Measurements from ENCODE around the gene DOCK11. TPM values are rescaled to one million over a fixed set of nuclear protein-coding genes. Genes with fewer than 3 reads are reported as not detected.

DOCK11 gene
- total and polyA plus RNA-seq, 2 donors (not counting 3 experiments of a cell fraction or from before 2014, with no cell fraction given): 0.37 to 0.86 TPM

- FAIRE-seq: no peak
- Histone ChIP-seq H3K9ac (replicated peaks; ENCODE audit: extremely low read depth, insufficient read depth, low read length) (no peak overlapping the region), H2AFZ (ENCODE audit: low read depth, low read length) (no peak overlapping the region), H3K36me3 (ENCODE audit: control insufficient read depth in 2 of 2, extremely low read depth in 1 of 2, insufficient read depth in 2 of 2, low read length in 2 of 2) (no peaks in the 10 kb centered on the region), H3K27me3 (ENCODE audit: control insufficient read depth in 2 of 2, insufficient read depth in 2 of 2, low read length in 2 of 2) (no peaks in the 10 kb centered on the region), H3K4me1 (ENCODE audit: control insufficient read depth, extremely low read depth, insufficient read depth, low read length) (peaks cover 6% of the 10 kb centered on the region), H3K4me2 (ENCODE audit: insufficient read depth, low read length) (no peak overlapping the region), H4K20me1 (replicated peaks; ENCODE audit: control insufficient read depth, extremely low read depth, insufficient read depth, low read length) (no peaks in the 10 kb centered on the region), H3K9me1 (replicated peaks; ENCODE audit: control insufficient read depth, extremely low read depth, insufficient read depth, low read length) (no peaks in the 10 kb centered on the region), H3K9me3 (replicated peaks; ENCODE audit: control insufficient read depth, insufficient read depth, low read length) (no peaks in the 10 kb centered on the region), H3K4me3 (replicated peaks in 1 of 3; ENCODE audit: insufficient read depth in 1 of 3, low read depth in 1 of 3, low read length in 3 of 3) (no peak overlapping the region), H3K27ac (ENCODE audit: insufficient read depth, low read depth, low read length) (no peak overlapping the region), H3K79me2 (ENCODE audit: control insufficient read depth, insufficient read depth, low read length) (no peaks in the 10 kb centered on the region)
- BruUV-seq (replicated peaks): no TSS peak
- POLR2A ChIA-PET: no interaction called here
- dilution Hi-C loops (cut with MboI; ENCODE audit: extremely low pct_ligation_motif_present, low sequenced_read_pairs): no loop called here
- intact Hi-C loops (cut with micrococcal nuclease): no loop called here
- no peak for TF ChIP-seq POLR2AphosphoS5 (IDR thresholded peaks at IDR 0.05; ENCODE audit: insufficient read depth, low read depth, low read length)
- TF ChIP-seq JUN (IDR thresholded peaks at IDR 0.05; ENCODE audit: borderline replicate concordance, insufficient read depth, insufficient read length, low read depth): no peak
- no peak for TF ChIP-seq POLR2A (IDR thresholded peaks at IDR 0.05; ENCODE audit: low read depth, low read length)
- no peak for DNase-seq (ENCODE audit: low read depth, low spot score)
- CTCF ChIA-PET: no interaction called here
Measured at GRCh38 chrX:118688935-118689334, 193.3 kb downstream of the DOCK11 start.

- dilution Hi-C loops (cut with MboI; ENCODE audit: extremely low pct_ligation_motif_present, low sequenced_read_pairs): no loop called here
Measured at GRCh38 chrX:118693843-118694242, 198.2 kb downstream of the DOCK11 start.

More at GRCh38 chrX:118693843-118694242, 198.2 kb downstream of the DOCK11 start:
- FAIRE-seq: peak; percentile 54
- DNase-seq (ENCODE audit: low read depth, low spot score): peak; percentile 55
- peak overlapping the region; percentile 48 for H3K27ac ChIP-seq (ENCODE audit: insufficient read depth, low read depth, low read length)
- TF ChIP-seq POLR2A (IDR thresholded peaks at IDR 0.05; ENCODE audit: low read depth, low read length) (no peak), GATA2 (IDR thresholded peaks at IDR 0.05; ENCODE audit: insufficient read depth, insufficient read length, low read depth, low read length) (no peak), EZH2 (IDR thresholded peaks at IDR 0.05; ENCODE audit: borderline replicate concordance, low read depth, low read length, severe bottlenecking) (no peak), JUN (IDR thresholded peaks at IDR 0.05; ENCODE audit: borderline replicate concordance, insufficient read depth, insufficient read length, low read depth) (peak; percentile 56), MAX (IDR thresholded peaks at IDR 0.05; ENCODE audit: insufficient read depth, insufficient read length) (no peak)
- no peaks in the 10 kb centered on the region for H3K79me2 ChIP-seq (ENCODE audit: control insufficient read depth, insufficient read depth, low read length)
- intact Hi-C loops (cut with micrococcal nuclease): loop anchor here (1.0 kb wide), 1 partner anchor 33 kb away; the partner anchor contains the start of gene IL13RA1
- POLR2A ChIA-PET: no interaction called here
- no peaks in the 10 kb centered on the region for H3K27me3 ChIP-seq (ENCODE audit: control insufficient read depth in 2 of 2, insufficient read depth in 2 of 2, low read length in 2 of 2)
- no peaks in the 10 kb centered on the region for H3K9me3 ChIP-seq (replicated peaks; ENCODE audit: control insufficient read depth, insufficient read depth, low read length)
- H3K4me2 ChIP-seq (ENCODE audit: insufficient read depth, low read length): peak overlapping the region; percentile 72
- H3K4me3 ChIP-seq (replicated peaks in 1 of 3; ENCODE audit: insufficient read depth in 1 of 3, low read depth in 1 of 3, low read length in 3 of 3): no peak overlapping the region
- no peak overlapping the region for H3K9ac ChIP-seq (replicated peaks; ENCODE audit: extremely low read depth, insufficient read depth, low read length)
- CTCF ChIA-PET: interaction anchor here (1.1 kb wide), 1 partner anchor 49 kb away, joined by 3 read pairs; no protein-coding TSS in a partner anchor
- no TSS peak for BruUV-seq (replicated peaks)
- H3K36me3 ChIP-seq (ENCODE audit: control insufficient read depth in 2 of 2, extremely low read depth in 1 of 2, insufficient read depth in 2 of 2, low read length in 2 of 2): no peaks in the 10 kb centered on the region
- peaks cover 24% of the 10 kb centered on the region for H3K4me1 ChIP-seq (ENCODE audit: control insufficient read depth, extremely low read depth, insufficient read depth, low read length)
- no peaks in the 10 kb centered on the region for H3K9me1 ChIP-seq (replicated peaks; ENCODE audit: control insufficient read depth, extremely low read depth, insufficient read depth, low read length)
- peak overlapping the region; percentile 51 for H2AFZ ChIP-seq (ENCODE audit: low read depth, low read length)
- H4K20me1 ChIP-seq (replicated peaks; ENCODE audit: control insufficient read depth, extremely low read depth, insufficient read depth, low read length): no peaks in the 10 kb centered on the region
